H9 (cell line): ENCODE results near the gene NKD2. TPM values are rescaled to one million over a fixed set of nuclear protein-coding genes. Genes with fewer than 3 reads are reported as not detected.

ENCODE experiments used
- DNase-seq: peaks from one replicate; pipeline ENCODE4 v3.0.0-alpha.2; 2017
- H2AFZ ChIP-seq: one replicate; pipeline ENCODE4 v1.6.1; 2013; ENCODE audit warnings: mild to moderate bottlenecking, low read length, control low read depth, moderate library complexity
- H2AK5ac ChIP-seq: 2 replicates; pipeline ENCODE4 v1.6.1; 2013; ENCODE audit warnings: low read length, control low read depth, mixed read lengths; ENCODE audit not compliant: insufficient read length
- H2BK120ac ChIP-seq: one replicate; pipeline ENCODE4 v1.6.1; 2013; ENCODE audit warnings: low read depth, mild to moderate bottlenecking, low read length, control low read depth, inconsistent platforms; ENCODE audit not compliant: poor library complexity, severe bottlenecking
- H2BK12ac ChIP-seq: 2 replicates; pipeline ENCODE4 v1.6.1; 2013; ENCODE audit warnings: low read length, control low read depth, mixed read lengths, low read depth; ENCODE audit not compliant: insufficient read length
- H2BK15ac ChIP-seq: 2 replicates; pipeline ENCODE4 v1.6.1; 2013; ENCODE audit warnings: low read depth, low read length, control low read depth
- H2BK20ac ChIP-seq: one replicate; pipeline ENCODE4 v1.6.1; 2013; ENCODE audit warnings: low read depth, mild to moderate bottlenecking, low read length, control low read depth, inconsistent platforms; ENCODE audit not compliant: poor library complexity, severe bottlenecking
- H2BK5ac ChIP-seq: 2 replicates; pipeline ENCODE4 v1.6.1; 2013; ENCODE audit warnings: low read length, control low read depth, mixed read lengths; ENCODE audit not compliant: insufficient read length
- H3K14ac ChIP-seq: 2 replicates; pipeline ENCODE4 v1.6.1; 2013; ENCODE audit warnings: low read length, control low read depth; ENCODE audit not compliant: insufficient read depth
- H3K18ac ChIP-seq: 2 replicates; pipeline ENCODE4 v1.6.1; 2013; ENCODE audit warnings: low read depth, mild to moderate bottlenecking, mixed read lengths, low read length, control low read depth; ENCODE audit not compliant: insufficient read length
- H3K23ac ChIP-seq: 2 replicates; pipeline ENCODE4 v1.6.1; 2013; ENCODE audit warnings: low read length, control low read depth, mixed read lengths, low read depth; ENCODE audit not compliant: insufficient read length
- H3K23me2 ChIP-seq: 2 replicates; pipeline ENCODE4 v1.6.1; 2013; ENCODE audit warnings: low read depth, mild to moderate bottlenecking, mixed read lengths, low read length, control low read depth; ENCODE audit not compliant: insufficient read length, poor library complexity, severe bottlenecking
- H3K27ac ChIP-seq: 2 replicates; pipeline ENCODE4 v1.5.1; 2013; ENCODE audit warnings: low read length, control low read depth, mixed read lengths, low read depth; ENCODE audit not compliant: insufficient read length
- H3K27me3 ChIP-seq: 2 replicates; pipeline ENCODE4 v1.6.1; 2013; ENCODE audit warnings: low read length, control low read depth, inconsistent platforms; ENCODE audit not compliant: insufficient read depth
- H3K4ac ChIP-seq: 2 replicates; pipeline ENCODE4 v1.6.1; 2013; ENCODE audit warnings: low read depth, mild to moderate bottlenecking, control low read depth, inconsistent platforms, low read length, moderate library complexity
- H3K4me1 ChIP-seq: 2 replicates; pipeline ENCODE4 v1.6.1; 2013; ENCODE audit warnings: low read length, control low read depth, inconsistent platforms; ENCODE audit not compliant: insufficient read depth
- H3K4me2 ChIP-seq: 2 replicates; pipeline ENCODE4 v1.6.1; 2013; ENCODE audit warnings: low read length, control low read depth, mixed read lengths; ENCODE audit not compliant: insufficient read length, insufficient read depth
- H3K56ac ChIP-seq: 2 replicates; pipeline ENCODE4 v1.6.1; 2013; ENCODE audit warnings: low read depth, mild to moderate bottlenecking, mixed read lengths, low read length, control low read depth; ENCODE audit not compliant: insufficient read length
- H3K79me1 ChIP-seq: 2 replicates; pipeline ENCODE4 v1.6.1; 2013; ENCODE audit warnings: low read depth, mild to moderate bottlenecking, moderate library complexity, low read length, control low read depth, inconsistent platforms; ENCODE audit not compliant: insufficient read depth, poor library complexity, severe bottlenecking
- H3K79me2 ChIP-seq: 2 replicates; pipeline ENCODE4 v1.6.1; 2013; ENCODE audit warnings: low read length, control low read depth, inconsistent platforms; ENCODE audit not compliant: insufficient read depth
- H3K9ac ChIP-seq: 2 replicates; pipeline ENCODE4 v1.6.1; 2013; ENCODE audit warnings: low read length, control low read depth, mixed read lengths; ENCODE audit not compliant: insufficient read length; ENCODE audit errors: extremely low read depth
- H3K9me3 ChIP-seq: one replicate; pipeline ENCODE4 v1.6.1; 2013; ENCODE audit warnings: low read depth, low read length, inconsistent platforms; ENCODE audit not compliant: control insufficient read depth
- H3T11ph ChIP-seq: one replicate; pipeline ENCODE4 v1.6.1; 2013; ENCODE audit warnings: mild to moderate bottlenecking, low read length, control low read depth, inconsistent platforms
- H4K20me1 ChIP-seq: one replicate; pipeline ENCODE4 v1.6.1; 2013; ENCODE audit not compliant: control insufficient read depth, insufficient read length, insufficient read depth
- H4K5ac ChIP-seq: 2 replicates; pipeline ENCODE4 v1.6.1; 2013; ENCODE audit warnings: low read depth, mild to moderate bottlenecking, mixed read lengths, low read length, control low read depth; ENCODE audit not compliant: insufficient read length
- H4K8ac ChIP-seq: replicated peaks from 2 replicates; pipeline ENCODE4 v1.6.1; 2013; ENCODE audit warnings: low read length, control low read depth, mixed read lengths, low read depth; ENCODE audit not compliant: insufficient read length
- H4K91ac ChIP-seq: 2 replicates; pipeline ENCODE4 v1.6.1; 2013; ENCODE audit warnings: low read depth, mild to moderate bottlenecking, moderate library complexity, mixed read lengths, low read length, control low read depth; ENCODE audit not compliant: insufficient read length
- H3K27ac Mint-ChIP-seq, 3 experiments: 2 replicates in 2 of 3; 3 replicates in 1 of 3; pipeline ENCODE4 v1.8.0; 2020 to 2021; ENCODE audit warnings: mixed read lengths in 3 of 3, mild to moderate bottlenecking in 1 of 3, moderate library complexity in 1 of 3
- H3K27me3 Mint-ChIP-seq: 2 replicates; pipeline ENCODE4 v1.8.0; 2021; ENCODE audit warnings: low read depth, mild to moderate bottlenecking, moderate library complexity, mixed read lengths
- H3K36me3 Mint-ChIP-seq, 3 experiments: 2 replicates in 2 of 3; 3 replicates in 1 of 3; pipeline ENCODE4 v1.8.0; 2020 to 2021; ENCODE audit warnings: low read depth in 3 of 3, mixed read lengths in 3 of 3; ENCODE audit not compliant: insufficient read depth in 1 of 3
- H3K4me1 Mint-ChIP-seq, 2 experiments: 2 replicates each; pipeline ENCODE4 v1.8.0; 2020; ENCODE audit warnings: mixed read lengths in 2 of 2
- H3K4me3 Mint-ChIP-seq, 2 experiments: 2 replicates in 1 of 2; 3 replicates in 1 of 2; pipeline ENCODE4 v1.8.0; 2020 to 2021; ENCODE audit warnings: mild to moderate bottlenecking in 2 of 2, mixed read lengths in 2 of 2, moderate library complexity in 1 of 2
- H3K9me3 Mint-ChIP-seq, 2 experiments: 2 replicates in 1 of 2; 3 replicates in 1 of 2; pipeline ENCODE4 v1.8.0; 2020; ENCODE audit warnings: mild to moderate bottlenecking in 2 of 2, mixed read lengths in 2 of 2, moderate library complexity in 1 of 2
- CTCF ChIP-seq: fragments of 200-600 bp; sonication (generic); conservative IDR thresholded peaks from 3 replicates; pipeline ENCODE4 v1.8.0; 2021; ENCODE audit warnings: antibody characterized with exemption, mild to moderate bottlenecking
- WGBS: extraction: QIAGEN DNeasy Blood & Tissue Kit; methylation state at CpG from one replicate; pipeline ENCODE4 v1.1.7; 2013; ENCODE audit warnings: missing lambda C conversion rate, low lambda C conversion rate, mixed read lengths; ENCODE audit not compliant: insufficient read length; ENCODE audit errors: extremely low coverage; 5-methylcytosine and 5-hydroxymethylcytosine counted together
- total RNA-seq: library from RNA; stranded (reverse); gene quantifications from 2 replicates; pipeline ENCODE4 v1.2.1, GENCODE V29; 2021

The NKD2 gene
- total RNA-seq, 1 experiment from 2014 or later, result 7.3 TPM

GRCh38 chr5:1058083-1058945, 49.7 kb downstream of the NKD2 start:
- H3K27ac Mint-ChIP-seq, result peak overlapping the region in 2 of 3 experiments; percentile 49 to 59; a peak in 1 of 7 replicates
- H3K4me1 Mint-ChIP-seq, result no peaks in the 10 kb centered on the region

More at GRCh38 chr5:1058083-1058945, 49.7 kb downstream of the NKD2 start:
- no peak overlapping the region for H3K27ac ChIP-seq
- no peak overlapping the region for H2AFZ ChIP-seq
- H3K4me1 ChIP-seq, result no peaks in the 10 kb centered on the region
- no peak for TF ChIP-seq CTCF
- H2BK120ac ChIP-seq, result no peak overlapping the region
- H3K36me3 Mint-ChIP-seq, result peaks cover 9 to 39% (median 26%) of the 10 kb centered on the region in 3 experiments
- no peak overlapping the region for H3K4me3 Mint-ChIP-seq
- H3K23ac ChIP-seq, result no peak overlapping the region
- no peaks in the 10 kb centered on the region for H3K23me2 ChIP-seq
- H2AK5ac ChIP-seq, result no peak overlapping the region
- no peak overlapping the region for H3K18ac ChIP-seq
- H3K14ac ChIP-seq, result no peak overlapping the region; the same call in 1 of the 2 replicates
- no peak overlapping the region for H3K4me2 ChIP-seq
- H4K8ac ChIP-seq, result no peak overlapping the region
- no peaks in the 10 kb centered on the region for H3K79me1 ChIP-seq
- H3K9me3 Mint-ChIP-seq, result no peaks in the 10 kb centered on the region
- no peak overlapping the region for H3K56ac ChIP-seq
- no peak overlapping the region for H4K91ac ChIP-seq
- H3K4ac ChIP-seq, result no peak overlapping the region
- no peaks in the 10 kb centered on the region for H3K27me3 ChIP-seq
- no CpG with 5 or more reads among the region's 36 CpGs for WGBS
- H2BK15ac ChIP-seq, result no peak overlapping the region
- H3T11ph ChIP-seq, result no peak overlapping the region
- no peak overlapping the region for H3K9ac ChIP-seq
- no peak overlapping the region for H2BK12ac ChIP-seq
- H2BK5ac ChIP-seq, result no peak overlapping the region
- no peaks in the 10 kb centered on the region for H3K27me3 Mint-ChIP-seq
- DNase-seq, result no peak
- no peak overlapping the region for H2BK20ac ChIP-seq
- H4K20me1 ChIP-seq, result no peaks in the 10 kb centered on the region
- no peaks in the 10 kb centered on the region for H3K79me2 ChIP-seq
- H3K9me3 ChIP-seq, result no peaks in the 10 kb centered on the region
- H4K5ac ChIP-seq, result no peak overlapping the region
